ENCODE measurements around the gene TRIM14. TPM values are rescaled to one million over a fixed set of nuclear protein-coding genes. Genes with fewer than 3 reads are reported as not detected.
A peak's percentile ranks its signal among the peaks of the same experiment; 100 is the strongest.

The TRIM14 gene
- polyA plus RNA-seq, 3 donors, result 23.0 to 30.6 (median 28.5) TPM

GRCh38 chr9:98094316-98094715 is 24.7 kb downstream of the TRIM14 start:
- peaks cover 75 to 89% of the 10 kb centered on the region in 2 donors for H3K36me3 ChIP-seq (replicated peaks in 1 of 2; ENCODE audit: control insufficient read depth in 1 of 2, insufficient read depth in 2 of 2, low read length in 2 of 2)
- H3K4me2 ChIP-seq (replicated peaks; ENCODE audit: extremely low read depth, low read length, poor library complexity, severe bottlenecking), result no peak overlapping the region
- H3K27ac ChIP-seq (ENCODE audit: low read depth in 1 of 2, low read length in 2 of 2), result peak overlapping the region in 1 of 2 donors; percentile 16
- peaks cover 15% of the 10 kb centered on the region for H4K20me1 ChIP-seq (ENCODE audit: insufficient read depth, low read length)
- no peaks in the 10 kb centered on the region for H3K27me3 ChIP-seq (ENCODE audit: control insufficient read depth in 2 of 2, insufficient read depth in 2 of 2, low read length in 2 of 2)
- intact Hi-C loops (cut with micrococcal nuclease), result no loop called here
- WGBS (ENCODE audit: insufficient coverage), result 83% methylated on average over 4 of the region's 4 CpGs
- TF ChIP-seq CTCF (IDR thresholded peaks at IDR 0.05), result no peak
- no peak overlapping the region for H3K4me3 ChIP-seq (replicated peaks in 1 of 3; ENCODE audit: low read depth in 2 of 3, low read length in 3 of 3)
- Mint-ChIP-seq H3K4me3 (no peak overlapping the region), H3K4me1 (peaks cover 15% of the 10 kb centered on the region), H3K36me3 (peaks cover 72 to 94% of the 10 kb centered on the region in 2 donors), H3K27me3 (ENCODE audit: low read depth in 3 of 3) (no peaks in the 10 kb centered on the region), H3K27ac (peak overlapping the region in 6 of 7 donors; percentile 19 to 69 (median 58)), H3K9me3 (peaks cover 0 to 2% (median 0%) of the 10 kb centered on the region in 7 donors)
- H3K4me1 ChIP-seq (ENCODE audit: control insufficient read depth in 1 of 2, insufficient read depth in 2 of 2, low read length in 2 of 2), result no peaks in the 10 kb centered on the region
- no peak overlapping the region for H2AFZ ChIP-seq (ENCODE audit: insufficient read depth, low read depth, low read length, poor library complexity, severe bottlenecking)
- no peak for DNase-seq
- H3K79me2 ChIP-seq (ENCODE audit: insufficient read depth, low read length), result peaks cover 11% of the 10 kb centered on the region
- H3K9me3 ChIP-seq (replicated peaks in 1 of 2; ENCODE audit: control insufficient read depth in 1 of 2, insufficient read depth in 1 of 2, low read length in 2 of 2), result no peaks in the 10 kb centered on the region
- H3K9ac ChIP-seq (ENCODE audit: insufficient read depth, low read length, poor library complexity, severe bottlenecking), result no peak overlapping the region

GRCh38 chr9:98092613-98092931 is 26.4 kb downstream of the TRIM14 start:
- peaks cover 65 to 73% of the 10 kb centered on the region in 2 donors for H3K36me3 ChIP-seq (replicated peaks in 1 of 2; ENCODE audit: control insufficient read depth in 1 of 2, insufficient read depth in 2 of 2, low read length in 2 of 2)
- DNase-seq, result no peak
- H3K4me2 ChIP-seq (replicated peaks; ENCODE audit: extremely low read depth, low read length, poor library complexity, severe bottlenecking), result no peak overlapping the region
- peaks cover 15% of the 10 kb centered on the region for H4K20me1 ChIP-seq (ENCODE audit: insufficient read depth, low read length)
- H3K79me2 ChIP-seq (ENCODE audit: insufficient read depth, low read length), result peaks cover 11% of the 10 kb centered on the region
- 69% methylated on average over 11 of the region's 11 CpGs for WGBS (ENCODE audit: insufficient coverage)
- H3K27ac ChIP-seq (ENCODE audit: low read depth in 1 of 2, low read length in 2 of 2), result peak overlapping the region in 1 of 2 donors; percentile 14
- H3K4me3 ChIP-seq (replicated peaks in 1 of 3; ENCODE audit: low read depth in 2 of 3, low read length in 3 of 3), result no peak overlapping the region
- H2AFZ ChIP-seq (ENCODE audit: insufficient read depth, low read depth, low read length, poor library complexity, severe bottlenecking), result no peak overlapping the region
- Mint-ChIP-seq H3K9me3 (peaks cover 0 to 2% (median 0%) of the 10 kb centered on the region in 7 donors), H3K4me3 (no peak overlapping the region), H3K27me3 (ENCODE audit: low read depth in 3 of 3) (no peaks in the 10 kb centered on the region), H3K36me3 (peaks cover 67 to 88% of the 10 kb centered on the region in 2 donors), H3K4me1 (peaks cover 20% of the 10 kb centered on the region), H3K27ac (peak overlapping the region in 6 of 7 donors; percentile 1 to 81 (median 59))
- no peaks in the 10 kb centered on the region for H3K27me3 ChIP-seq (ENCODE audit: control insufficient read depth in 2 of 2, insufficient read depth in 2 of 2, low read length in 2 of 2)
- no peaks in the 10 kb centered on the region for H3K4me1 ChIP-seq (ENCODE audit: control insufficient read depth in 1 of 2, insufficient read depth in 2 of 2, low read length in 2 of 2)
- H3K9me3 ChIP-seq (replicated peaks in 1 of 2; ENCODE audit: control insufficient read depth in 1 of 2, insufficient read depth in 1 of 2, low read length in 2 of 2), result no peaks in the 10 kb centered on the region
- no peak overlapping the region for H3K9ac ChIP-seq (ENCODE audit: insufficient read depth, low read length, poor library complexity, severe bottlenecking)
- TF ChIP-seq CTCF (IDR thresholded peaks at IDR 0.05), result no peak
- intact Hi-C loops (cut with micrococcal nuclease), result no loop called here

All from CD14-positive monocyte (primary cell).